Spleen (tissue), 7 donors: ENCODE measurements around the gene CD58.

Experiments
- POLR2A ChIP-seq, 3 donors: fragments of 450-650 bp; IDR thresholded peaks; one replicate each; pipeline ENCODE4 v1.5.1; 2017; ENCODE audit warnings: antibody characterized with exemption in 3 of 3, mild to moderate bottlenecking in 1 of 3
- POLR2AphosphoS5 ChIP-seq, 3 donors: sonication (generic); formaldehyde crosslinking; IDR thresholded peaks; one replicate each; pipeline ENCODE4 v1.5.1; 2017; ENCODE audit warnings: antibody characterized with exemption in 3 of 3
- TF ChIP-seq, protein P1 (sequence below), 11 experiments: fragments of 200-600 bp in 7 of 11; fragments of 450-650 bp in 4 of 11; sonication (generic) in 4 of 11; IDR thresholded peaks in 8 of 11; conservative IDR thresholded peaks in 3 of 11; 1 replicate in 7 of 11; 2 replicates in 4 of 11; pipeline versions ENCODE4 v1.4.0 to v1.8.0; 2016 to 2021; ENCODE audit warnings: antibody characterized with exemption in 11 of 11, inconsistent platforms in 4 of 11, mild to moderate bottlenecking in 1 of 11
- donor health status: DM: no; HTN: no; CAD: no; lungs with moderate emphysema.
- donor health status: DM: no; HTN: no; CAD: no.
- donor health status: DM: no; HTN: no; CAD: no.

DNA sequence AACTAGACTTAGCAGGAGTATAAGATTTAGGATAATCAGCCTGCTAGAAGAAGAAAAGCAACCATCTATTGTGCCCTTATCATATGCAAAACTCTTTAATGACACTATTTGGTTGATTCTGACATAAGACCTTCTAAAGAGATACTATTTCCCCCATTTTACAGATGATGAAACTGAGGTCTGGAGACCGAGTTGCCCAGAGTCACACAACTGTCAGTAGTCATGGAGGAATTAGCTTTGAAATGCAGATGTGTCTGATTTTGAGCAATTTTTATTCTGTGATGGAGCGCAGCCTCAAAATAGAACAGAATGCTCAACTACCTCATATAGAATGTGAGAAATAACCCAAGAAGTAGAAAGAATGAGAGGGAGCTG, 69.0 kb downstream of the CD58 start:
- TF ChIP-seq, protein P1, sequence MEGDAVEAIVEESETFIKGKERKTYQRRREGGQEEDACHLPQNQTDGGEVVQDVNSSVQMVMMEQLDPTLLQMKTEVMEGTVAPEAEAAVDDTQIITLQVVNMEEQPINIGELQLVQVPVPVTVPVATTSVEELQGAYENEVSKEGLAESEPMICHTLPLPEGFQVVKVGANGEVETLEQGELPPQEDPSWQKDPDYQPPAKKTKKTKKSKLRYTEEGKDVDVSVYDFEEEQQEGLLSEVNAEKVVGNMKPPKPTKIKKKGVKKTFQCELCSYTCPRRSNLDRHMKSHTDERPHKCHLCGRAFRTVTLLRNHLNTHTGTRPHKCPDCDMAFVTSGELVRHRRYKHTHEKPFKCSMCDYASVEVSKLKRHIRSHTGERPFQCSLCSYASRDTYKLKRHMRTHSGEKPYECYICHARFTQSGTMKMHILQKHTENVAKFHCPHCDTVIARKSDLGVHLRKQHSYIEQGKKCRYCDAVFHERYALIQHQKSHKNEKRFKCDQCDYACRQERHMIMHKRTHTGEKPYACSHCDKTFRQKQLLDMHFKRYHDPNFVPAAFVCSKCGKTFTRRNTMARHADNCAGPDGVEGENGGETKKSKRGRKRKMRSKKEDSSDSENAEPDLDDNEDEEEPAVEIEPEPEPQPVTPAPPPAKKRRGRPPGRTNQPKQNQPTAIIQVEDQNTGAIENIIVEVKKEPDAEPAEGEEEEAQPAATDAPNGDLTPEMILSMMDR (IDR thresholded peaks at IDR 0.05 in 8 of 11, conservative IDR thresholded peaks at IDR 0.05 in 3 of 11) = no peak
- TF ChIP-seq POLR2A (IDR thresholded peaks at IDR 0.05) (no peak), POLR2AphosphoS5 (IDR thresholded peaks at IDR 0.05) (no peak)
